ENCODE results near the gene BBS1.

Gene BBS1

GRCh38 chr11:66510271-66510989, at the start of gene BBS1 (continued):
- TF ChIP-seq TSHZ1 (tag by site-specific recombination; IDR thresholded peaks at IDR 0.05; ENCODE audit: borderline replicate concordance) (no peak), ZNF664 (tag by site-specific recombination; IDR thresholded peaks at IDR 0.05) (no peak), ZNF510 (tag by site-specific recombination; IDR thresholded peaks at IDR 0.05; ENCODE audit: insufficient replicate concordance) (no peak), ZNF266 (tag by site-specific recombination; IDR thresholded peaks at IDR 0.05; ENCODE audit: low read depth) (no peak), ZNF529 (tag by site-specific recombination; IDR thresholded peaks at IDR 0.05; ENCODE audit: insufficient replicate concordance) (no peak), GLIS2 (tag by site-specific recombination; IDR thresholded peaks at IDR 0.05) (no peak), ZBTB7A (tag by site-specific recombination; IDR thresholded peaks at IDR 0.05; ENCODE audit: low read depth) (no peak), ZEB2 (tag by site-specific recombination; IDR thresholded peaks at IDR 0.05) (no peak), ZBTB1 (tag by site-specific recombination; IDR thresholded peaks at IDR 0.05) (no peak), ZNF404 (tag by site-specific recombination; IDR thresholded peaks at IDR 0.05) (no peak), ZNF10 (tag by site-specific recombination; IDR thresholded peaks at IDR 0.05) (peak; percentile 76), HOXC10 (CRISPR knock-in tag; IDR thresholded peaks at IDR 0.05) (no peak), BCL6B (tag by site-specific recombination; IDR thresholded peaks at IDR 0.05) (no peak), GLI4 (tag by site-specific recombination; IDR thresholded peaks at IDR 0.05) (peak; percentile 65; the same call in 1 of the 2 replicates), ZNF843 (tag by site-specific recombination; IDR thresholded peaks at IDR 0.05) (peak; percentile 19; the same call in 1 of the 2 replicates), ZNF341 (tag by site-specific recombination; IDR thresholded peaks at IDR 0.05; ENCODE audit: low read depth) (no peak), ZNF169 (tag by site-specific recombination; IDR thresholded peaks at IDR 0.05) (no peak), ZNF488 (tag by site-specific recombination; IDR thresholded peaks at IDR 0.05) (no peak), ZNF433 (tag by site-specific recombination; IDR thresholded peaks at IDR 0.05; ENCODE audit: low read depth) (no peak), HOXD13 (CRISPR knock-in tag; IDR thresholded peaks at IDR 0.05; ENCODE audit: borderline replicate concordance) (no peak), KLF8 (tag by site-specific recombination; IDR thresholded peaks at IDR 0.05) (peak; percentile 92), ZNF521 (tag by site-specific recombination; IDR thresholded peaks at IDR 0.05) (no peak), ZSCAN16 (tag by site-specific recombination; IDR thresholded peaks at IDR 0.05) (no peak), KLF10 (tag by site-specific recombination; IDR thresholded peaks at IDR 0.05) (peak; percentile 65; the same call in 1 of the 2 replicates), KLF9 (tag by site-specific recombination; IDR thresholded peaks at IDR 0.05; ENCODE audit: low read depth) (peak; percentile 86), ZFP69B (tag by site-specific recombination; IDR thresholded peaks at IDR 0.05) (no peak), ZNF692 (tag by site-specific recombination; IDR thresholded peaks at IDR 0.05) (peak; percentile 60; the same call in 1 of the 2 replicates), ZXDB (tag by site-specific recombination; IDR thresholded peaks at IDR 0.05) (peak; percentile 67), ZBTB8A (tag by site-specific recombination; IDR thresholded peaks at IDR 0.05) (peak; percentile 69), ZNF280D (tag by site-specific recombination; IDR thresholded peaks at IDR 0.05) (no peak), ZNF140 (tag by site-specific recombination; IDR thresholded peaks at IDR 0.05) (no peak), ZNF610 (tag by site-specific recombination; IDR thresholded peaks at IDR 0.05; ENCODE audit: borderline replicate concordance) (no peak)

Measured in HEK293 (cell line).